GM10266 (cell line): ENCODE data around the gene ACOT9.
A peak's percentile ranks its signal among the peaks of the same experiment; 100 is the strongest.
"Not testable (repeated sequence)": the region's sequence is repeated elsewhere in the genome, so short reads cannot be mapped to it uniquely, and the experiment has no call there.

Source experiments
- DNase-seq: peaks from one replicate; pipeline ENCODE4 v3.0.0; 2012; ENCODE audit errors: extremely low spot score
- CTCF ChIP-seq: IDR thresholded peaks from 2 replicates; pipeline ENCODE4 v1.5.1; 2012; ENCODE audit warnings: mild to moderate bottlenecking, low read depth; ENCODE audit not compliant: control insufficient read depth, insufficient read depth; ENCODE audit errors: missing control alignments

Gene ACOT9

GRCh38 chrX:23666282-23666681 is 76.8 kb downstream of the ACOT9 start:
- no peak for DNase-seq
- no peak for TF ChIP-seq CTCF

GRCh38 chrX:23664496-23664895 is 78.6 kb downstream of the ACOT9 start:
- DNase-seq: no peak
- TF ChIP-seq CTCF: no peak

GRCh38 chrX:23662853-23663252 is 80.2 kb downstream of the ACOT9 start:
- peak; percentile 26 for DNase-seq
- no peak for TF ChIP-seq CTCF

GRCh38 chrX:23662187-23662586 is 80.9 kb downstream of the ACOT9 start:
- TF ChIP-seq CTCF: no peak
- DNase-seq: no peak

- TF ChIP-seq CTCF: no peak
- DNase-seq: no peak
Observed at GRCh38 chrX:23661671-23662070, 81.4 kb downstream of the ACOT9 start.

- DNase-seq: no peak
- TF ChIP-seq CTCF: no peak
Observed at GRCh38 chrX:23660766-23661132, 82.3 kb downstream of the ACOT9 start.

- DNase-seq: not testable (repeated sequence)
Observed at GRCh38 chrX:23660083-23660765, 82.9 kb downstream of the ACOT9 start.

- no peak for DNase-seq
- no peak for TF ChIP-seq CTCF
Observed at GRCh38 chrX:23659339-23659738, 83.7 kb downstream of the ACOT9 start.
